Nephron progenitor cell (in vitro differentiated cells): ENCODE measurements around the gene AKT2.

ENCODE experiments used
- DNase-seq: peaks from one replicate; pipeline ENCODE4 v3.0.0; 2021
- H3K27ac Mint-ChIP-seq: 2 replicates; pipeline ENCODE4 v1.8.0; 2021; ENCODE audit warnings: mild to moderate bottlenecking, moderate library complexity, mixed read lengths
- H3K27me3 Mint-ChIP-seq: 2 replicates; pipeline ENCODE4 v1.8.0; 2021; ENCODE audit warnings: mild to moderate bottlenecking, low read depth, mixed read lengths; ENCODE audit not compliant: poor library complexity
- H3K36me3 Mint-ChIP-seq: 2 replicates; pipeline ENCODE4 v1.8.0; 2021; ENCODE audit warnings: low read depth, mixed read lengths
- H3K4me1 Mint-ChIP-seq: 2 replicates; pipeline ENCODE4 v1.8.0; 2021; ENCODE audit warnings: mixed read lengths
- H3K4me3 Mint-ChIP-seq: 2 replicates; pipeline ENCODE4 v1.8.0; 2021; ENCODE audit warnings: mild to moderate bottlenecking, moderate library complexity, mixed read lengths
- H3K9me3 Mint-ChIP-seq: 2 replicates; pipeline ENCODE4 v1.8.0; 2021; ENCODE audit warnings: mild to moderate bottlenecking, moderate library complexity, mixed read lengths
- CTCF ChIP-seq: fragments of 200-600 bp; sonication (generic); IDR thresholded peaks from 2 replicates; pipeline ENCODE4 v1.5.0; 2021; ENCODE audit warnings: antibody characterized with exemption

Gene AKT2

GRCh38 chr19:40232949-40233810 is 52.0 kb downstream of the AKT2 start:
- H3K27ac Mint-ChIP-seq = no peak overlapping the region
- DNase-seq = no peak
- peaks cover 9% of the 10 kb centered on the region for H3K36me3 Mint-ChIP-seq
- no peaks in the 10 kb centered on the region for H3K9me3 Mint-ChIP-seq
- no peak overlapping the region for H3K4me3 Mint-ChIP-seq
- no peak for TF ChIP-seq CTCF
- H3K4me1 Mint-ChIP-seq = peaks cover 48% of the 10 kb centered on the region
- peaks cover 3% of the 10 kb centered on the region for H3K27me3 Mint-ChIP-seq

GRCh38 chr19:40232479-40232878 is 52.7 kb downstream of the AKT2 start:
- peak overlapping the region; percentile 70 for H3K4me3 Mint-ChIP-seq
- H3K4me1 Mint-ChIP-seq = peaks cover 52% of the 10 kb centered on the region
- peak overlapping the region; percentile 74 for H3K27ac Mint-ChIP-seq
- DNase-seq = peak; percentile 27
- TF ChIP-seq CTCF = no peak
- peaks cover 6% of the 10 kb centered on the region for H3K36me3 Mint-ChIP-seq
- no peaks in the 10 kb centered on the region for H3K9me3 Mint-ChIP-seq
- H3K27me3 Mint-ChIP-seq = peaks cover 3% of the 10 kb centered on the region

- peak overlapping the region; percentile 47 for H3K4me3 Mint-ChIP-seq
Measured at GRCh38 chr19:40231544-40232424, 53.4 kb downstream of the AKT2 start.

GRCh38 chr19:40231057-40231456 is 54.1 kb downstream of the AKT2 start:
- no peaks in the 10 kb centered on the region for H3K36me3 Mint-ChIP-seq
- no peak for DNase-seq
- H3K27ac Mint-ChIP-seq = peak overlapping the region; percentile 98
- peaks cover 57% of the 10 kb centered on the region for H3K4me1 Mint-ChIP-seq
- H3K9me3 Mint-ChIP-seq = no peaks in the 10 kb centered on the region
- peaks cover 8% of the 10 kb centered on the region for H3K27me3 Mint-ChIP-seq
- TF ChIP-seq CTCF = no peak
- peak overlapping the region; percentile 43 for H3K4me3 Mint-ChIP-seq

More at GRCh38 chr19:40231544-40232424, 53.4 kb downstream of the AKT2 start:
- H3K27me3 Mint-ChIP-seq = peaks cover 5% of the 10 kb centered on the region
- peaks cover 2% of the 10 kb centered on the region for H3K36me3 Mint-ChIP-seq
- DNase-seq = peak; percentile 50
- no peak for TF ChIP-seq CTCF
- peaks cover 54% of the 10 kb centered on the region for H3K4me1 Mint-ChIP-seq
- no peaks in the 10 kb centered on the region for H3K9me3 Mint-ChIP-seq
- H3K27ac Mint-ChIP-seq = peak overlapping the region; percentile 98

- DNase-seq = no peak
- Mint-ChIP-seq H3K4me3 (no peak overlapping the region), H3K36me3 (no peaks in the 10 kb centered on the region), H3K27me3 (peaks cover 18% of the 10 kb centered on the region), H3K4me1 (peaks cover 64% of the 10 kb centered on the region), H3K9me3 (no peaks in the 10 kb centered on the region), H3K27ac (no peak overlapping the region)
- TF ChIP-seq CTCF = no peak
Measured at GRCh38 chr19:40229926-40230417, 55.2 kb downstream of the AKT2 start.
